Measurements from ENCODE around the gene RPL35A. TPM values are rescaled to one million over a fixed set of nuclear protein-coding genes. Genes with fewer than 3 reads are reported as not detected.

RPL35A gene
- total RNA-seq, 1 donor from 2014 or later, result 959 TPM

DNA sequence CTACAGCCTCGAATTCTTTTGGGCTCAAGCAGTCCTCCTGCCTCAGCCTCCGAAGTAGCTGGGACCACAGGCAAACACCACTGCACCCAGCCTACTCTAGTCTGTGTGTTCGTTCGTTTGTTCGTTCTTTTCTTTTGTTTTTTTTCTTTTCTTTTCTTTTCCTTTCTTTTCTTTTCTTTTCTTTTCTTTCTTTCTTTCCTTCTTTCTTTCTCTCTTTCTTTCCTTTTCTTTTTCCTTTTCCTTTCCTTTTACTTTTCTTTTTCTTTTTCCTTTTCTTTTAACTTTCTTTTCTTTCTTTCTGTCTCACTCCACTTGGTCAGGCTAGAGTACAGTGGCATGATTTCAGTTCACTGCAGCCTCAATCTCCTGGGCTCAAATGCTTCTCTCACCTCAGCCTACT, 46.9 kb downstream of the RPL35A start:
- no peak for DNase-seq (ENCODE audit: low read depth, low spot score)

DNA sequence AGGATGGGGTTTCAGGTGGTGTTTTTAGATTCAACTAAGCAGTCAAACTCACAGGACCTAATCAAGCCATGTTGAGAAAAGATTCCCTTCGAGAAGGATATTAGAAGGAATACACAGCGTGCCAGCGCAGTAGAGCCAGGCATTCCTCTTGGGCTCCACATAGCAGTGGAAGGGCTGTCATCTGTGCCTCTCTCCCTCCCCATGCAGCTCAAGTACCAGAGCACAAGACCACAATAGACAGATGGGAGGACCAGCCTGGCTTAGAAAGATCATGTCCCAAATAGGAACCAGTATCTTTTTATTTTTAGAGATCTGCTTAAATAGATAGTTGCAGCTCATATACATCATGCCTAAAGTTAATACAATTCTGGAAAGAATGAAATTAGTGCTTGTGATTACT, 47.9 kb downstream of the RPL35A start:
- DNase-seq (ENCODE audit: low read depth, low spot score), result no peak

Other genes starting within 250 kb of the RPL35A start
- gene RUBCN, start 213.3 kb upstream of the RPL35A start, total RNA-seq, result 10.6 and 12.1 TPM in 2 replicates
- gene FYTTD1, start 200.3 kb upstream of the RPL35A start, total RNA-seq, result 48.7 and 72.9 TPM in 2 replicates
- 44.0 and 46.2 TPM in 2 replicates for gene LRCH3, start 158.9 kb upstream of the RPL35A start, total RNA-seq
- 3.4 and 5.7 TPM in 2 replicates for gene LMLN, start 10.0 kb downstream of the RPL35A start, total RNA-seq